Cortex of kidney (tissue), 1 donor: Measurements from ENCODE around the gene HES4.
"Not testable (repeated sequence)": the region's sequence is repeated elsewhere in the genome, so short reads cannot be mapped to it uniquely, and the experiment has no call there.

ENCODE experiments used
- DNase-seq: peaks from one replicate; lab custom pipeline; 2025; lab: John Stamatoyannopoulos, UW

HES4 gene

DNA sequence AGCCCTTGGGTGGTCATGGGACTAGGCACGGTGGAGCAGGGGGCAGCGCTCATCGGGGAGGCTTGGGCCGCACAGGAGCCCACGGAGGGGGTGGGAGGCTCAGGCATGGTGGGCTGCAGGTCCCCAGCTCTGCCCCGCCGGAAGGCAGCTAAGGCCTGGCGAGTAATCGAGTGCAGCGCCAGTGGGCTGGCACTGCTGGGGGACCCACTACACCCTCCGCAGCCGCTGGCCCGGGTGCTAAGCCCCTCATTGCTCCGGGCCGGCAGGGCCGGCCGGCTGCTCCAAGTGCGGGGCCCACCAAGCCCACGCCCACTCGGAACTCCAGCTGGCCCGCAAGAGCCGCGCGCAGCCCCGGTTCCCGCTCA, 18.4 kb upstream of the HES4 start:
- DNase-seq = not testable (repeated sequence)

GRCh38 chr1:1017397-1018320, 17.8 kb upstream of the HES4 start:
- DNase-seq = not testable (repeated sequence)

DNA sequence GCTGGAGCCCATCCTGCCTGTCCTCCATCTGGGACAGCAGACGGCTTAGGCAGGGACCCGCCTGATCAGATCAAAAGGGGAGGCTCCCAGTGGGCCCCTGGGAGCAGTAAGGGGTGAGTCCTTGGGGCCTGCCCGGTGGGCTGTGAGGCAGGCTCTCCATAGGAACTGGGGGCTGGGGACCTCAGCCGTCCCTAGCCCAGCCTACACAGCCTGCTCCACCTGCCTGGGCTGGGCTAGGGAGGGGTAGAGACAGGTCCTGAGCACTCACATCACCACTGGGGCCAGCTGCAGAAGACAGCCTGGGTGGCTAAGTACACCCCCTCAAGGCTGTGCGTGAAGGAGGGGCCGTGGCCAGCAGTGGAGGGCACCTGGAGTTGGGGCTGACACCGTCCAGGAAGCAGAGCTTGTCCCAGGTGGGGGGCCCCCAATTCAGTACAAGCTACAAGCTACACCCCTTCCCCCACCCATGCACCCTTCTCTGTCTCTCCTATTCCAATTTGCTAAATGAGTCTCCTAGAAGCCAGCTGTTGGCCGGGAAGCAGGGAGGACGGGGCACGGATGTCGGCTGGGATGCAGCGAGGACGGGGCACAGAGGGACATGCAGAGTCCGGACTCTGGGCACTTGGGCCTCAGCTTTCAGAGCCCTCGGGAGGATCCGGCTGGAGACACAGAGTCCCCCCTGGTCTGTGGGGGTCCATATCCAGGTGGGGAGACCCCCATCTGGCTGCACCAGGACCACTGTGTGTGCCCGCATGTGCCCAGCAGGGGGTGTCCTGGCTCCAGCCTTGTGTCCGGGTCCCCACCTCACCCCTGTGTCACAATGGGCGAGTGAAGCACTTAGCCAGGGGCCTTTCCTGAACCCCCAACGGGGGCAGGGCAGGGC, 15.1 kb upstream of the HES4 start:
- no peak for DNase-seq

DNA sequence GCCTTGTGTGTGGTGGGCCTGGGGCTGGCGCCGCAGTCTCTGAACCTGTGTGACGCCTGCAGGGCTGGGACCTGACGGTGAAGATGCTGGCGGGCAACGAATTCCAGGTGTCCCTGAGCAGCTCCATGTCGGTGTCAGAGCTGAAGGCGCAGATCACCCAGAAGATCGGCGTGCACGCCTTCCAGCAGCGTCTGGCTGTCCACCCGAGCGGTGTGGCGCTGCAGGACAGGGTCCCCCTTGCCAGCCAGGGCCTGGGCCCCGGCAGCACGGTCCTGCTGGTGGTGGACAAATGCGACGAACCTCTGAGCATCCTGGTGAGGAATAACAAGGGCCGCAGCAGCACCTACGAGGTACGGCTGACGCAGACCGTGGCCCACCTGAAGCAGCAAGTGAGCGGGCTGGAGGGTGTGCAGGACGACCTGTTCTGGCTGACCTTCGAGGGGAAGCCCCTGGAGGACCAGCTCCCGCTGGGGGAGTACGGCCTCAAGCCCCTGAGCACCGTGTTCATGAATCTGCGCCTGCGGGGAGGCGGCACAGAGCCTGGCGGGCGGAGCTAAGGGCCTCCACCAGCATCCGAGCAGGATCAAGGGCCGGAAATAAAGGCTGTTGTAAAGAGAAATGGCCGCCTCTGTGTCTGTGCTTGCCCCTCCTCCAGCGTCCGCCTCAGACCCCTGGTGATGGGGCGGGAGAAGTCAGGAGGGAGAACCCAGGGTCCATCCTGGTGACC, 14.2 kb upstream of the HES4 start:
- DNase-seq = no peak

- no peak for DNase-seq
Measured at GRCh38 chr1:1013105-1013921, 13.4 kb upstream of the HES4 start, which contains the start of gene ISG15. TSS of gene ISG15 (plus strand) at chr1:1013497. CDS start at chr1:1013574, 77 bp downstream.

GRCh38 chr1:1012736-1013104, 12.8 kb upstream of the HES4 start:
- not testable (repeated sequence) for DNase-seq

DNA sequence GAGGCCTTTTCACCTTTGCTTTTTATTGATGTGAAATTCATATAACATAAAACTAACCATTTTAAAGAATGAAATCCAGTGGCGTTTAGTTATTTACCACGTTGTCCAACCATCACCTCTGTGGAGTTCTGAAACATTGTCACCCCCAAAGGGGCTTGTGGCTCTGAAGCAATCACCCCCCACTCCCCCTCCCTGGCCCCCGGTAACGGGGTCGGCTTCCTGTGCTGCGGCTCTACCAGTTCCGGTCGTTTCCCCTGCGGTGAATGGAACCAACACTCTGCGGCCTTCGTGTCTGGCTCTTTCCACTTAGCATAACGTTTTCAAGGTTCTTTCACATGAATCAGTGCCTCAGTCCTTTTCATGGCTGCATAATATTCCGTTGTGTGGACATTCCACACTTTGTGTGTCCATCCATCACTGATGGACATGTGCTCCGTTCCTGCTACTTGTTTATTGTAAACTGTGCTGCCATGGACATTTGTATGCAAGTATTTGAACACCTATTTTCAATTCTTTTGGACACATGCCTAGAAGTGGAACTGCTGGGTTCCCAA, 11.6 kb upstream of the HES4 start:
- DNase-seq = no peak

GRCh38 chr1:1010131-1010530, 10.2 kb upstream of the HES4 start:
- DNase-seq = not testable (repeated sequence)

GRCh38 chr1:1006305-1007159, 6.6 kb upstream of the HES4 start:
- DNase-seq = no peak

- no peak for DNase-seq
Measured at GRCh38 chr1:1005774-1006304, 5.9 kb upstream of the HES4 start.

DNA sequence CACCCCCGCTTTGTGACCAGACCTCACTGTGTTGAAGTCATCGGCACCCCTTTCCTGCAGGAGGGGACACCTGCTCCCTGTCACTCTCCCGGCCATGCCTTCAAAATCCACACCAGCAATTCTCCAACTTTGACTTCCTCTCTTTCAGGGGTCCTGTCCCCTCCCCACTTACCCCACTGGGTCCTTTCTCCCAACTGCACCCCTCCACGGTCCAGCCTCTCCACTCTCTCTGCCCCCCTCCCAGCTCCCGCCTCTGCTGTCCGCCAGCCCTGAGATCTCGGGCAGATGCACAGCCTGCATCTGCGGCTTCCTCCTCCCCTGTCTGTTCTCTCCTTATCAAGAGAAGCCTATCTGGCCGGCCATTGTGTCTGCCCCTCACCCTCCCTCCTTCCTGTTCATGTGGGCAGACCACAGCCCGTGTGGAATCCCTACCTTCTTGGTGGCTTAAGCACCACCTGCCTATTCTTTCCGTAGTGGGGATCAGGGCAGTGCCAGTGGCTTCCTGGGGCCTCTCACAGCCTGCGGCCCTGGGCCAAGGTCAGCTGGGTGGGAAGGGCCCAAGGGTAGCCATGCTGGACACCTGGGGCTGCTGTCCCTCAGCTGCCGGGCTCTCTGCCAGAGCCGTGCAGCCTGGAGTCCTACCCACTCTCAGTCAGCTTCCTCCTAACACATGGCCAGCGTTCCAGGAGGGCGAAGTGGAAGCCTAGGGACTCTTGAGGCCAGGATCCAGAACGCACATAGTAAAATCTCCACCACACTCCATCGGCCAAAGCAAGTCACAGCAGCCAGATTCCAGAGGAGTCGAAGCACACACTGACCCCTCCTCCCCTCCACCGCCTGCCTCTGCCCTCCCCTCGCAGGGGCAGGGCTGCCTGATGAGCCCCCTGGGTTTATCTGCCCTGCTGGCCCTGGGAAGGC, 5.1 kb upstream of the HES4 start:
- DNase-seq = no peak

DNA sequence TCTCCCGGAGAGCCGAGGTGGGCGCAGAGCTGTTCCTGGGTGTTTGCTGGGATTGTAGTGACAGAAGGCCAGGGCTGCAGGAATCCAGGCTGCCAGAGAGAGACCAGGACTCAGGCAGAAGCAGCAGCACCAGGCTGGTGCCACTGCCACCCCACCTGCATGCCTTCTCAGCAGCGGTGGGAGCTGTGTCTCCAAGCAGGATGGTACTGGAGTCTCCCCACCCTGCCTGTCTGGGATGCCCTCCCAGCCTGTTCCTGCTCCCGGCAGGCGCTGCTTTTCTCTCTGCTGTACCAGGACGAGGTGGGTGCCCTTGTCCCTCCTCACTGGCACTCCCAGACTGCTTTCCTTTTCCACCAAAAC, 4.5 kb upstream of the HES4 start:
- no peak for DNase-seq

GRCh38 chr1:1003618-1004419, 3.9 kb upstream of the HES4 start:
- no peak for DNase-seq

DNA sequence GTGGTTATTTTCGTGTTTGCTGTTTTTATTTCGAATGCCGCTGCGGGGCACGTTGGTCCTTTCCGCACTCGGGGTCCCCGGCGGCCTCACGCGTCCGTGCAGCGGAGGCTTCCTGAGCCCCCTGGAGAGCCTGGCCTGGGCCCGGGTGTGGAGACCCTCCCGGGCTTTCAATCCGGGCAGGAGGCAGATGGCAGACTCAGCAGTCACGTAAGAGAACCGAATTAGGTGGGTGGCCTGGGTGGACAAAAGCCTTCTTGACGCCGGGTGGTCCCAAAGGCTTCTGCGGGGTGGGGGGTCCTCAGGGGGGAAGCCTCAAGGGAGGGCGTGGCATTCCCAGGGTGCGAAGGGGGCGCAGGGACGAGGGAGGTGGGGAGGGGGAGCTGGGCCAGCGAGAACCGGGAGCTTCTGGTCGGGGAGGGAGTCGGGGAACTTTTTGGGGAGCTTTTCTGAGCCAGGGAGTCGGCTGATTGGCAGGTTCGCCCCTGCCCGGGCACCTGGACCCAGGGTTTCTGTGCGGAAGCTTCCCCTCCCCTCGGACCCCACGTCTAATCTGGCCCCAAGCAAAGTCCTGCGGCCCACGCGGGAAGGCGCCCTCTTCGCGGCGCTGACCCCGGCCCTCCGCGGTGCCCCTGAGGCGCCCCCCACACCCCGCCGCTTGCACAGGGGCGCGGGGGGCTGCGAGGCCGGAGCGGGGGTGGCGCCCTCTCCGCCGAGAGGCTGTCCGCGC, 1.3 kb upstream of the HES4 start:
- no peak for DNase-seq

DNA sequence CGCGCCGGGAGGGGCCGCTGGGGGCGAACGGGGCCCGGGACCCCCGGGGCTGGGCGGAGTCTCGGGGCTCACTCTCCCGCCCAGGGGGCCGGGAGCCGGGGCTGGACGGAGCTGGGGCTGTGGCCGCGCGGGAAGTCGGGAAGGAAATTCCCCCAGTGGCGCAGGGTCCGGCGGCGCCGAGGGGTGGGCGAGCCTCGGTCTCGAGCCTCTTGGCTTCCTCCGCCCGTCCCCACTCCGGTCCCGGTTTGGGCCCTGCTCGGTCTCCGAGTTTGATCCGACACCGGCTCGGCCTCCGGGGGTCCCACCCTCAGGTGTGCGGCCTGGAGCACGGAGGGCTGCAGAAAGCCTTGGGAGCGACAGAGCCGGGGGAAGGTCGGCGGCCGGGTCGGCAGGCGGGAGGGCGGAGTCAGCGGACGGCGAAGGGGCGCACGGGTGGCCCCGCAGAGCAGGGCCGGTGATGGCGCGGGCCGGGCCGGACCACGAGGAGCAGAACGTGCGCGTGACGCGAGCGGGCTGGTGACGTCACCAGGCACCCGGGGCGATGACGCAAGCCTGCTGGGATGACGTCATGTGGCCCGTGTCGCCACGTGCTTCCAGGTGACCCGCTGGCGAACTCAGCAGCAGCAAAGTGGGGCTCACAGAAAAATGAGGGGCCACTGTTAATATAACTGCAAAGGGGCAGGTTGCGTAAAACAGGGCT, 610 bp upstream of the HES4 start:
- DNase-seq = no peak

GRCh38 chr1:998995-999724, 737 bp downstream of the HES4 start:
- DNase-seq = no peak
